CD4-positive, CD25-positive, alpha-beta regulatory T cell (primary cell): ENCODE data around the gene SLC22A5. TPM values are rescaled to one million over a fixed set of nuclear protein-coding genes. Genes with fewer than 3 reads are reported as not detected.
"Not testable (repeated sequence)": the region's sequence is repeated elsewhere in the genome, so short reads cannot be mapped to it uniquely, and the experiment has no call there.

Experiments
- ATAC-seq, 2 donors: fragments of 150-1000 bp; cut with Tn5 transposase; one replicate each; pipeline ENCODE4 v1.10.0; 2021; ENCODE audit warnings: low read depth in 2 of 2, moderate number of reproducible peaks in 2 of 2, moderate library complexity in 1 of 2
- DNase-seq, 3 donors: peaks; one replicate each; pipeline versions ENCODE4 v3.0.0 to v3.0.0-alpha.2; 2012 to 2022; ENCODE audit warnings: mixed read lengths in 1 of 3
- H3K27ac ChIP-seq: one replicate; pipeline ENCODE4 v1.7.0; 2013; ENCODE audit warnings: mild to moderate bottlenecking, low read length; ENCODE audit not compliant: insufficient read depth, poor library complexity, severe bottlenecking
- H3K27me3 ChIP-seq: one replicate; pipeline ENCODE4 v1.7.0; 2013; ENCODE audit warnings: low read length; ENCODE audit not compliant: control insufficient read depth, insufficient read depth
- H3K36me3 ChIP-seq: one replicate; pipeline ENCODE4 v1.7.0; 2013; ENCODE audit warnings: mild to moderate bottlenecking, low read length, moderate library complexity; ENCODE audit not compliant: control insufficient read depth, insufficient read depth
- H3K4me1 ChIP-seq: 2 replicates; pipeline ENCODE4 v1.7.0; 2013; ENCODE audit warnings: mild to moderate bottlenecking, low read length; ENCODE audit not compliant: insufficient read depth, control insufficient read depth, poor library complexity, severe bottlenecking
- H3K4me3 ChIP-seq: one replicate; pipeline ENCODE4 v1.7.0; 2013; ENCODE audit warnings: low read depth, mild to moderate bottlenecking, low read length, moderate library complexity
- H3K9me3 ChIP-seq, 2 experiments: 1 replicate in 1 of 2; 2 replicates in 1 of 2; pipeline ENCODE4 v1.7.0; 2013; ENCODE audit warnings: low read length in 2 of 2, mild to moderate bottlenecking in 1 of 2, moderate library complexity in 1 of 2; ENCODE audit not compliant: control insufficient read depth in 2 of 2
- H3K27ac Mint-ChIP-seq, 3 donors: one replicate each; pipeline ENCODE4 v1.8.0; 2020 to 2022; ENCODE audit warnings: mild to moderate bottlenecking in 3 of 3, mixed read lengths in 3 of 3, moderate library complexity in 2 of 3
- H3K27me3 Mint-ChIP-seq: one replicate; pipeline ENCODE4 v1.8.0; 2022; ENCODE audit warnings: mild to moderate bottlenecking, mixed read lengths
- H3K36me3 Mint-ChIP-seq: one replicate; pipeline ENCODE4 v1.8.0; 2020; ENCODE audit warnings: mixed read lengths
- H3K4me1 Mint-ChIP-seq, 4 donors: one replicate each; pipeline ENCODE4 v1.8.0; 2020 to 2022; ENCODE audit warnings: mixed read lengths in 4 of 4, mild to moderate bottlenecking in 1 of 4
- H3K4me3 Mint-ChIP-seq, 4 donors: one replicate each; pipeline ENCODE4 v1.8.0; 2020 to 2022; ENCODE audit warnings: mild to moderate bottlenecking in 4 of 4, mixed read lengths in 4 of 4, moderate library complexity in 3 of 4
- H3K9me3 Mint-ChIP-seq, 7 donors: one replicate each; pipeline ENCODE4 v1.8.0; 2020 to 2022; ENCODE audit warnings: mixed read lengths in 7 of 7, mild to moderate bottlenecking in 3 of 7, moderate library complexity in 2 of 7
- polyA plus RNA-seq, 4 donors: library from polyadenylated mRNA; unstranded; fragments of 300-500 nt; fragmentation: Illumina TruSeq; gene quantifications; one replicate each; pipeline ENCODE4 v1.2.3, GENCODE V29; 2021
- total RNA-seq: library from RNA; stranded (reverse); gene quantifications from one replicate; pipeline ENCODE4 v1.2.3, GENCODE V29; 2022

The SLC22A5 gene
- total and polyA plus RNA-seq, 5 donors from 2014 or later = 0.54 to 3.2 (median 2.1) TPM

GRCh38 chr5:132410451-132411303 lies 41.2 kb downstream of the SLC22A5 start:
- Histone ChIP-seq H3K27me3 (no peaks in the 10 kb centered on the region), H3K4me1 (peaks cover 70% of the 10 kb centered on the region), H3K4me3 (peak overlapping the region; percentile 90), H3K36me3 (peaks cover 3% of the 10 kb centered on the region), H3K27ac (peak overlapping the region; percentile 98), H3K9me3 (no peaks in the 10 kb centered on the region)
- Mint-ChIP-seq H3K4me3 (peak overlapping the region; percentile 94 to 99 (median 98)), H3K4me1 (peaks cover 45 to 91% (median 63%) of the 10 kb centered on the region in 4 donors), H3K36me3 (peaks cover 10% of the 10 kb centered on the region), H3K27ac (peak overlapping the region; percentile 99), H3K9me3 (peaks cover 0 to 1% (median 0%) of the 10 kb centered on the region in 7 donors), H3K27me3 (peaks cover 4% of the 10 kb centered on the region)
- ATAC-seq (peak; percentile 65), DNase-seq (peak; percentile 81 to 89 (median 85))

DNA sequence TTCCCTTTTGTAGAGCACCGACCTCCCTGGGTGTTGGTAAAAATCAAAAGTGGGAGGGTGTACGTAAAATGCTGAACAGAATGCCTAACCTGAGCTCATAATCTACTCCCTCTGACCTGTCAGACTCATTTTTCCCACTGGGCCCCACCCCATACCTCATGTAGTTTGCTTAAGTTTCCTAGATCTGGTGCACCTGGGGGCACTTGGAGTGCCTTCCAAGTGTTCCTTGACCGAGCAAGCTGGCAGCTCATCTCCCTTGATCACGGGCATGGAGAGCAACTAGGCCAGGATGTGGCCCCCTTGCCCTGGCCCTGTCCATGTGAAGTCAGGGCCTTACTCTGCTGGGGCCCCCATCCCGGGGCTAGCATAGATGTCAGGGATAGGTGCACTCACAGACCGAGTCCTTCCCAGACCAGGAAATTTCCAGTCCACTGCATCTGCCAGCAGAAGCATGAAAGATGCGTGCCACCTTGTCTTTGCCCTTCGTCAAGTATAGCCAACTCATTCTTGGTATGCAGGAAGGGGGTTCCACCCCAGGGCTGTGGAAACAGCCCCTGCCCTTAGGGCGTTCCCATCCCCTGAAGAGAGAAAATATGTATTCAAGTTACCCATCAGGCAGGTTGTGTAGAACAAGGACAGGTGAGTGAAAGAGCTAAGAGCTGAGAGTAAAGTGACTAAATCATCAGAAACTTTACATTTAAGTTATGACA lies 41.9 kb downstream of the SLC22A5 start:
- peak overlapping the region; percentile 90 for H3K4me3 ChIP-seq
- H3K27ac ChIP-seq = peak overlapping the region; percentile 98
- Mint-ChIP-seq H3K9me3 (peaks cover 0 to 1% (median 0%) of the 10 kb centered on the region in 7 donors), H3K27me3 (no peaks in the 10 kb centered on the region), H3K27ac (peak overlapping the region; percentile 99), H3K4me1 (peaks cover 39 to 90% (median 61%) of the 10 kb centered on the region in 4 donors), H3K4me3 (peak overlapping the region; percentile 91 to 99 (median 98)), H3K36me3 (peaks cover 10% of the 10 kb centered on the region)
- ATAC-seq = peak; percentile 46 to 61
- no peaks in the 10 kb centered on the region for H3K9me3 ChIP-seq
- no peaks in the 10 kb centered on the region for H3K27me3 ChIP-seq
- H3K36me3 ChIP-seq = peaks cover 3% of the 10 kb centered on the region
- peak in 2 of 3 donors; percentile 47 to 93 for DNase-seq
- peaks cover 76% of the 10 kb centered on the region for H3K4me1 ChIP-seq

- Histone ChIP-seq H3K4me1 (peaks cover 76% of the 10 kb centered on the region), H3K27me3 (no peaks in the 10 kb centered on the region), H3K4me3 (peak overlapping the region; percentile 90), H3K27ac (peak overlapping the region; percentile 98), H3K36me3 (peaks cover 7% of the 10 kb centered on the region), H3K9me3 (no peaks in the 10 kb centered on the region)
- peaks cover 0 to 1% (median 0%) of the 10 kb centered on the region in 7 donors for H3K9me3 Mint-ChIP-seq
- no peaks in the 10 kb centered on the region for H3K27me3 Mint-ChIP-seq
- DNase-seq (peak in 1 of 3 donors; percentile 24), ATAC-seq (no peak)
- peak overlapping the region; percentile 91 to 99 (median 98) for H3K4me3 Mint-ChIP-seq
- H3K27ac Mint-ChIP-seq = peak overlapping the region; percentile 95 to 99 (median 99)
- peaks cover 27 to 90% (median 61%) of the 10 kb centered on the region in 4 donors for H3K4me1 Mint-ChIP-seq
- peaks cover 19% of the 10 kb centered on the region for H3K36me3 Mint-ChIP-seq
Measured at GRCh38 chr5:132413567-132413966, 44.1 kb downstream of the SLC22A5 start.

- H3K4me3 Mint-ChIP-seq = peak overlapping the region; percentile 66 to 98 (median 76)
- peaks cover 30 to 90% (median 60%) of the 10 kb centered on the region in 4 donors for H3K4me1 Mint-ChIP-seq
- no peaks in the 10 kb centered on the region for H3K27me3 Mint-ChIP-seq
- Histone ChIP-seq H3K4me1 (peaks cover 78% of the 10 kb centered on the region), H3K4me3 (peak overlapping the region; percentile 79), H3K9me3 (no peaks in the 10 kb centered on the region), H3K27ac (peak overlapping the region; percentile 98), H3K36me3 (peaks cover 7% of the 10 kb centered on the region), H3K27me3 (no peaks in the 10 kb centered on the region)
- DNase-seq (no peak), ATAC-seq (no peak)
- H3K36me3 Mint-ChIP-seq = peaks cover 25% of the 10 kb centered on the region
- H3K9me3 Mint-ChIP-seq = peaks cover 0 to 1% (median 0%) of the 10 kb centered on the region in 7 donors
- H3K27ac Mint-ChIP-seq = peak overlapping the region; percentile 76 to 99 (median 93)
Measured at GRCh38 chr5:132414634-132415378, 45.3 kb downstream of the SLC22A5 start.

GRCh38 chr5:132415516-132415915 lies 46.0 kb downstream of the SLC22A5 start:
- peaks cover 80% of the 10 kb centered on the region for H3K4me1 ChIP-seq
- Mint-ChIP-seq H3K4me1 (peaks cover 32 to 91% (median 65%) of the 10 kb centered on the region in 4 donors), H3K36me3 (peaks cover 30% of the 10 kb centered on the region), H3K4me3 (peak overlapping the region in 2 of 4 donors; percentile 1 to 98), H3K27ac (peak overlapping the region in 2 of 3 donors; percentile 76 to 99)
- H3K36me3 ChIP-seq, H3K9me3 ChIP-seq, H3K9me3 Mint-ChIP-seq, H3K27me3 ChIP-seq, H3K27me3 Mint-ChIP-seq, DNase-seq, ATAC-seq: not testable (repeated sequence)
- peak overlapping the region; percentile 79 for H3K4me3 ChIP-seq
- H3K27ac ChIP-seq = peak overlapping the region; percentile 98

DNA sequence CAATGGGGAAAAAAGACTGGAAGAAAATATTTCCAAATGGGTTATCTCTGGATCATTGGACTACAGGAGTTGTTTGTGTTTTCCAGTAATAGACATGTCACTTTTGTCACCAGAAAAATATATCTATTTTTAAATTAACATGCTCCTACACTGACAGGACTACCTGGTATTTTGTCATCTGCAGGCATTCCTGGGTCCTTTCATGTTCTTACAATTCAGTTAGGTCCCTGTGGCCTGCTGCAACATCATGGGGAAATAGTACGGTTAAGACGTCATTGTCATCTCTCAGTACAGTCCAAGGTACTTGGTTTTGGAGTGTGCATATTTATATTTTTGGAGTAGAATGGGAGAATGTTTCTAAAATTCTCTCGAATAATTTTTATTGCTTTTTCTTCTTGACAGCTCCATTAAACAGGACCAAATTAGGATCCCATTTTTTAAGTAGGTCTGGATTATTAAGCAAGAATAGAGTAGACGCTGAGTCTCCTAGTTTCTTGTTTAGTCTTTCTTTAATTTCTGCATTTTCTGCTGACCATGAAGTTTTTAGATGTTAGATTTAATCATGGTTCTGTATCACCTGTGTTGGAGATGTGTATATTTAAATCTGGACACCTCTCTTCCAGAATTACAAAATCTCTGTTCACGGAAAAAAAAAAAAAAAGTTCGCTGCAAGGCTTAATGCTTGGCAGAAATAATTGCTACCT lies 46.9 kb downstream of the SLC22A5 start:
- Mint-ChIP-seq H3K4me3 (peak overlapping the region in 2 of 4 donors; percentile 9 to 26), H3K27me3 (no peaks in the 10 kb centered on the region), H3K9me3 (peaks cover 0 to 1% (median 0%) of the 10 kb centered on the region in 7 donors), H3K4me1 (peaks cover 34 to 97% (median 73%) of the 10 kb centered on the region in 4 donors), H3K36me3 (peaks cover 32% of the 10 kb centered on the region), H3K27ac (peak overlapping the region; percentile 52 to 82 (median 63))
- H3K9me3 ChIP-seq = no peaks in the 10 kb centered on the region
- DNase-seq (no peak), ATAC-seq (no peak)
- H3K27me3 ChIP-seq = no peaks in the 10 kb centered on the region
- H3K4me3 ChIP-seq = no peak overlapping the region
- H3K27ac ChIP-seq = peak overlapping the region; percentile 98
- peaks cover 7% of the 10 kb centered on the region for H3K36me3 ChIP-seq
- peaks cover 84% of the 10 kb centered on the region for H3K4me1 ChIP-seq
